Measurements from ENCODE around the gene CSDE1. TPM values are rescaled to one million over a fixed set of nuclear protein-coding genes. Genes with fewer than 3 reads are reported as not detected.
"Not testable (repeated sequence)": the region's sequence is repeated elsewhere in the genome, so short reads cannot be mapped to it uniquely, and the experiment has no call there.

CSDE1 gene
- total RNA-seq (2012; rRNA removed): 338 and 400 TPM in 2 replicates

DNA sequence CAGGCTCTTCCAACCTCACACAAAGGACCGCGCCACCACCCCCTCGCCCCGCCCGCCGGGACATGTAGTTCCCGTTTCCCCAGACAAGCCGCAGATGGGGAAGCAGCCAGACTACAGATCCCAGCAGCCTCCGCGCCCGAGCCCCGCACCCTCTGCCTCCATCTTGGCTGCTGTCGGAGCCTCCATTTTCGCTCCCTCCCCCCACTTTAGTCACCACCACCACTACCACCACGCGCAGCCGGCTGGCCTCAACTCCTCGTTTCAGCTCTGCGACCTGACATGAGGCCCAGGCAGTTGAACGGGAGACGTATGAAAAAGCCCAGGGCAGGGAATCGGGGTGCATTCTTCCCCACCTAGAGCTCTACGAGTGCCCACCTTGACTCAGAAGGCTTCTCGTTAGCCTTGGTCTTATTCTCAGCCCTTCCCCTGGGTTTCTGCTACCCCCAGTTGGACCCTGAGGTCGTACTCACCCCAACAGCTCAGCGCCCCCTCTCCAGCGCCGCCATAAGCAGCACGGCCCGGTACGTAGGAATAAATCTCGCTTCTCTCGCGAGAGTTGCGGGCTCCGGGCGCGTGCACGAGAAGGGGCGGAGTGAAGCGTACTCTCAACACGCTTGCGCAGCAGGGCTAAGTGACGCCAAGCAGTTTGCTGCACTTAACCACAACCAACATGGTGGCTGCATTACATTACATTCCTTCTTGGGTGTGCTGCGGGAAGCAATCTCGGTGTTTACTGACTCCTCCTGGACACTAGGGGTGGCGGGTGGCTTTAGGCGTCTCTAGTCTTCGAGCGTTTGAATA lies at the start of gene CSDE1:
CSDE1 (minus strand) TSS at position 530 of the 801 bp plus-strand sequence. CDS start 18,094 bp downstream, outside the sequence.
- Histone ChIP-seq H3K27me3 (ENCODE audit: control insufficient read depth, insufficient read depth, low read length) (no peaks in the 10 kb centered on the region), H3K9ac (ENCODE audit: low read depth, low read length) (peak within 1 kb of the TSS; percentile 98), H3K9me3 (replicated peaks; ENCODE audit: low read length) (no peaks in the 10 kb centered on the region), H3K36me3 (ENCODE audit: insufficient read depth, low read length) (no peaks in the 10 kb centered on the region), H3K4me1 (ENCODE audit: control insufficient read depth, insufficient read depth, low read length) (peaks cover 29% of the 10 kb centered on the region), H3K4me3 (ENCODE audit: low read length) (peak within 1 kb of the TSS; percentile 93), H3K4me2 (ENCODE audit: low read length) (peak within 1 kb of the TSS; percentile 81)

DNA sequence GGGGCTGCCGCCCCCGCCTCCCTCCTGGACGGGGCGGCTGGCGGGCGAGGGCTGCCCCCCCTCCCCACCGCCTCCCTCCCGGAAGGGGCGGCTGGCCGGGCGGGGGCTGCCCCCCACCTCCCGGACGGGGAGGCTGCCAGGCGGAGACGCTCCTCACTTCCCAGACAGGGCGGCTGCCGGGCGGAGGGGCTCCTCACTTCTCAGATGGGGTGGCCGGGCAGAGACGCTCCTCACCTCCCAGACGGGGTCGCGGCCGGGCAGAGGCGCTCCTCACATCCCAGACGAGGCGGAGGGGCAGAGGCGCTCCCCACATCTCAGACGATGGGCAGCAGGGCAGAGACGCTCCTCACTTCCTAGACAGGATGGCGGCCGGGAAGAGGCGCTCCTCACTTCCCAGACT lies 46.7 kb upstream of the CSDE1 start:
- H3K4me2 ChIP-seq (ENCODE audit: low read length); H3K9ac ChIP-seq (ENCODE audit: low read depth, low read length); H3K4me3 ChIP-seq (ENCODE audit: low read length); H3K9me3 ChIP-seq (replicated peaks; ENCODE audit: low read length); H3K27me3 ChIP-seq (ENCODE audit: control insufficient read depth, insufficient read depth, low read length); H3K4me1 ChIP-seq (ENCODE audit: control insufficient read depth, insufficient read depth, low read length); H3K36me3 ChIP-seq (ENCODE audit: insufficient read depth, low read length): not testable (repeated sequence)

DNA sequence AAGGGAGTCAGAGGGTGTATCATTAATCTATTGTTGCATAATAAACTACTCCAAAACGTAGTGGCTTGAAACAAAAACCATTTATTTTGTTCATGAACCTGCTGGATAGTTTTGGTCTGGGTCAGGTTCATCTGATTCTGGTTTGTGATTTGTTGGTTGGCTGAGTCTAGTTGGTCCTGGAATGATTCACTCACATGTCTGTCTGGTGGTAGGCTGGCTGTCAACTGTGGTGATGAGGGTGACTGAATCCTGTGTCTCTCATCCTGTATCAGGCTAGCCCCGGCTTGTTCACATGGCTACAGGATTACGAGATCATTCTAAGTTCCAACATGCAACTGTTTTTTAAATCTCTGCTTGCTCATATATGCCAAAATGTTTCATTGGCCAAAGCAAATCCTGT lies 45.2 kb upstream of the CSDE1 start:
- Histone ChIP-seq H3K27me3 (ENCODE audit: control insufficient read depth, insufficient read depth, low read length) (peaks cover 16% of the 10 kb centered on the region), H3K4me2 (ENCODE audit: low read length) (no peak overlapping the region), H3K36me3 (ENCODE audit: insufficient read depth, low read length) (no peaks in the 10 kb centered on the region), H3K4me1 (ENCODE audit: control insufficient read depth, insufficient read depth, low read length) (no peaks in the 10 kb centered on the region), H3K9me3 (replicated peaks; ENCODE audit: low read length) (no peaks in the 10 kb centered on the region), H3K4me3 (ENCODE audit: low read length) (no peak overlapping the region), H3K9ac (ENCODE audit: low read depth, low read length) (no peak overlapping the region)

DNA sequence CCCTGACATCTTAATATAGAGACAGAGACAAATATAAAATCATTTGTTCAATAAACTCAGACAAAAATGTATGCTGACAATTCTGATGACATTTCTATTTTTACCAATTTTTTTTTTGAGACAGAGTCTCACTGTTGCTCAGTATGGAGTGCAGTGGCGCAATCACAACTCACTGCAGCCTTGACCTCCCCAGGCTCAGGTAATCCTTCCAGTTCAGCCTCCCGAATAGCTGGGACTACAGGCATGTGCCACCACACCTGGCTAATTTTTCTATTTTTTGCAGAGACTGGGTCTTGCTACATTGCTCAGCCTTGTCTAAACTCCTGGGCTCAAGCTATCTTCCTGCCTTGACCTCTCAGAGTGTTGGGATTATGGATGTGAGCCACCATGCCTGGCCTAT lies 36.3 kb upstream of the CSDE1 start:
- Histone ChIP-seq H3K4me3 (ENCODE audit: low read length) (no peak overlapping the region), H3K9ac (ENCODE audit: low read depth, low read length) (no peak overlapping the region), H3K27me3 (ENCODE audit: control insufficient read depth, insufficient read depth, low read length) (peaks cover 36% of the 10 kb centered on the region), H3K36me3 (ENCODE audit: insufficient read depth, low read length) (no peaks in the 10 kb centered on the region), H3K9me3 (replicated peaks; ENCODE audit: low read length) (no peaks in the 10 kb centered on the region), H3K4me2 (ENCODE audit: low read length) (no peak overlapping the region), H3K4me1 (ENCODE audit: control insufficient read depth, insufficient read depth, low read length) (no peaks in the 10 kb centered on the region)

DNA sequence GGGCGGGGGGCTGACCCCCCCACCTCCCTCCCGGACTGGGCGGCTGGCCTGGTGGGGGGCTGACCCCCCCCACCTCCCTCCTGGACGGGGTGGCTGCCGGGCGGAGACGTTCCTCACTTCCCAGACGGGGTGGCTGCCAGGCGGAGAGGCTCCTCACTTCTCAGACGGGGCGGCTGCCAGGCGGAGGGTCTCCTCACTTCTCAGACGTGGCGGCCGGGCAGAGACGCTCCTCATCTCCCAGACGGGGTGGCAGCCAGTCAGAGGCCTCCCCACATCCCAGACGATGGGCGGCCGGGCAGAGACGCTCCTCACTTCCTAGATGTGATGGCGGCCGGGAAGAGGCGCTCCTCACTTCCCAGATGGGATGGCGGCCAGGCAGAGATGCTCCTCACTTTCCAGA lies 32.8 kb upstream of the CSDE1 start:
- not testable (repeated sequence) for H3K4me3 ChIP-seq (ENCODE audit: low read length); H3K4me2 ChIP-seq (ENCODE audit: low read length); H3K9me3 ChIP-seq (replicated peaks; ENCODE audit: low read length); H3K4me1 ChIP-seq (ENCODE audit: control insufficient read depth, insufficient read depth, low read length); H3K9ac ChIP-seq (ENCODE audit: low read depth, low read length); H3K36me3 ChIP-seq (ENCODE audit: insufficient read depth, low read length)
- H3K27me3 ChIP-seq (ENCODE audit: control insufficient read depth, insufficient read depth, low read length): peaks cover 14% of the 10 kb centered on the region

DNA sequence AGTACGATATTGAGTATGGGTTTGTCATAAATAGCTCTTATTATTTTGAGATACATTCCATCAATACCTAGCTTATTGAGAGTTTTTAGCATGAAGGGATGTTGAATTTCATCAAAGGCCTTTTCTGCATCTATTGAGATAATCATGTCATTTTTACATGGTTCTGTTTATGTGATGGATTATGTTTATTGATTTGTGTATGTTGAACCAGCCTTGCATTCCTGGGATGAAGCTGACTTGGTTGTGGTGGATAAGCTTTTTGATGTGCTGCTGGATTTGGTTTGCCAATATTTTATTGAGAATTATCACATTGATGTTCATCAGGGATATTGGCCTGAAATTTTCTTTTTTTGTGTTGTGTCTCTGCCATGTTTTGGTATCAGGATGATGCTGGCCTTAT lies 28.7 kb upstream of the CSDE1 start:
- H3K4me2 ChIP-seq (ENCODE audit: low read length); H3K27me3 ChIP-seq (ENCODE audit: control insufficient read depth, insufficient read depth, low read length); H3K9me3 ChIP-seq (replicated peaks; ENCODE audit: low read length); H3K4me3 ChIP-seq (ENCODE audit: low read length); H3K9ac ChIP-seq (ENCODE audit: low read depth, low read length); H3K4me1 ChIP-seq (ENCODE audit: control insufficient read depth, insufficient read depth, low read length); H3K36me3 ChIP-seq (ENCODE audit: insufficient read depth, low read length): not testable (repeated sequence)

DNA sequence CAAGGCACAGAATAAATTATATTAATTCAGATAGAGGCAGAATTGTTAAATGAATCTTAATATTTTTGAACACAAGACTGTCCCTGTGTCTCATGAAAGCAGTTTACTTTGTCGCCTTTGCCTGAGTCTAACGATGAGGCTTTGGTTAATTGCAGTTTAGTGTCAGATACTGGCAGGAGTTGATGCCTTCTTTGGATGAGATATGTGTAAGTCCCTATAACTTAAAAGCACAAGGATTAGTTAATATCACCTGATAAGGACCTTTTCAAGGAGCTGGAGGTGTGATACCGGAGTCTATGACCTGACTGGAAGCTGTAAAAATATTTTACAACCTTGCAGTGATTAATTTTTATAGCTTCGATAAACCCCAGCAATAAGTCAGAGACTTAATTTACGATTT lies 24.7 kb upstream of the CSDE1 start:
- no peak overlapping the region for H3K4me3 ChIP-seq (ENCODE audit: low read length)
- no peaks in the 10 kb centered on the region for H3K27me3 ChIP-seq (ENCODE audit: control insufficient read depth, insufficient read depth, low read length)
- H3K9ac ChIP-seq (ENCODE audit: low read depth, low read length): no peak overlapping the region
- H3K9me3 ChIP-seq (replicated peaks; ENCODE audit: low read length): no peaks in the 10 kb centered on the region
- peaks cover 4% of the 10 kb centered on the region for H3K4me1 ChIP-seq (ENCODE audit: control insufficient read depth, insufficient read depth, low read length)
- H3K4me2 ChIP-seq (ENCODE audit: low read length): no peak overlapping the region
- H3K36me3 ChIP-seq (ENCODE audit: insufficient read depth, low read length): peaks cover 9% of the 10 kb centered on the region

DNA sequence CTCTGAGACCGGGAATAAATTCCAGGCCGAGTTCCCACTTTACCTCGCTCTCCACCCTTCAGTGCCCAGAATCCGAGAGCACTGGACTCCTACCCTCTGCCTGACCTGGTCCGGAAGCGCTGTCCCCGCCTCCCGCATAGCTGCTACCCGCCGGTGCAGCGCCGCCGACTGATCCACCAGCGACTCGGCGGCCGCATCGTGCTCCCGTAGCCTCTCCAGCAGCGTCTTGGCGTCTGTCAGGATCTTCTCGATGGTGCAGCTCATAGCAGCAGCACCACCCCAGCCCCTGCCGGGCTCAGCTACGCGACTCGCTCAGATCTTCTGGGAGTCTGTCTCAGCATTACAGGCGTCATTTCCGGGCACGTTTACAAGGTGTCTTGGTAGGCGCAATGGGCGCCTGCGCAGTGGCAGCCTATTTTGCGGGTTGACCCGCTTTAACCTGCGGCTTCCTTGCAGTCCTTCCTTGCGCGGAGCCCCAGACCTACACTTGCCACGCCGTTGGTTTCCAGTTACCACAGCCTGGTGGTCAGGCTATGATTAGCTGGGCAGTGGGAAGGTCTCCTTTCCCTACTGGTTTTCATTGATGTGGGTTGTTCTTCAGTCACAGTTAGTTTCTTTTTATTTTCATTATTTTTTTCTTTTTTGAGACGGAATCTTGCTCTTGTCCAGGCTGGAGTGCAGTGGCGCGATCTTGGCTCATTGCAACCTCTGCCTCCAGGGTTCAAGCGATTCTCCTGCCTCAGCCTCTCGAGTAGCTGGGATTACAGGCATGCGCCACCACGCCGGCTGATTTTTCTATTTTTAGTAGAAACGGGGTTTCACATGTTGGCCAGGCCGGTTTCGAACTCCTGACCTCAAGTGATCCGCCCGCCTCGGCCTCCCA lies 22.8 kb upstream of the CSDE1 start, which contains the start of gene SIKE1:
SIKE1 (minus strand) TSS at position 342 of the 883 bp plus-strand sequence; CDS start at position 264, 78 bp downstream.
- Histone ChIP-seq H3K9me3 (replicated peaks; ENCODE audit: low read length) (no peaks in the 10 kb centered on the region), H3K4me2 (ENCODE audit: low read length) (peak within 1 kb of the TSS; percentile 89), H3K4me3 (ENCODE audit: low read length) (peak within 1 kb of the TSS; percentile 92), H3K4me1 (ENCODE audit: control insufficient read depth, insufficient read depth, low read length) (peaks cover 4% of the 10 kb centered on the region), H3K27me3 (ENCODE audit: control insufficient read depth, insufficient read depth, low read length) (no peaks in the 10 kb centered on the region), H3K9ac (ENCODE audit: low read depth, low read length) (peak within 1 kb of the TSS; percentile 86), H3K36me3 (ENCODE audit: insufficient read depth, low read length) (peaks cover 12% of the 10 kb centered on the region)

DNA sequence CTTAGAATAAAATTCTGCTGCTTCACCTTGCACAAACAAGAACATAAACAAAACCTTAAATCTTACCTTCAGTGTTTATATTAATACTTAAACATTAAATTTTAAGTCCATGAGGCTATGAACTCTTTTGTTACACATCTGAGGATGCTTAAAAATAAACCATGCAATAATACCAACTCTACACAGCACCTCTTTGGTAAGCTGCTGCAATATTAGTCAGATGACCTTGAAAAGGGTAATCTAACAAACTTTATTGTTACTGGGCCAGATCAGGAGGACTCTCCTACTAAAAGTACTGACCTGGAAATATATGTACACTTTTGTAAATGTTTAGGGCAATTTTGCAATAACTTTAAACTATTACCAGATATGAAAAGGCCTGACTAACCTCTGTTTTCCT lies 21.9 kb upstream of the CSDE1 start:
- Histone ChIP-seq H3K4me3 (ENCODE audit: low read length) (peak overlapping the region; percentile 92), H3K27me3 (ENCODE audit: control insufficient read depth, insufficient read depth, low read length) (no peaks in the 10 kb centered on the region), H3K4me2 (ENCODE audit: low read length) (peak overlapping the region; percentile 89), H3K4me1 (ENCODE audit: control insufficient read depth, insufficient read depth, low read length) (peaks cover 4% of the 10 kb centered on the region), H3K9ac (ENCODE audit: low read depth, low read length) (peak overlapping the region; percentile 86), H3K36me3 (ENCODE audit: insufficient read depth, low read length) (peaks cover 20% of the 10 kb centered on the region), H3K9me3 (replicated peaks; ENCODE audit: low read length) (no peaks in the 10 kb centered on the region)

DNA sequence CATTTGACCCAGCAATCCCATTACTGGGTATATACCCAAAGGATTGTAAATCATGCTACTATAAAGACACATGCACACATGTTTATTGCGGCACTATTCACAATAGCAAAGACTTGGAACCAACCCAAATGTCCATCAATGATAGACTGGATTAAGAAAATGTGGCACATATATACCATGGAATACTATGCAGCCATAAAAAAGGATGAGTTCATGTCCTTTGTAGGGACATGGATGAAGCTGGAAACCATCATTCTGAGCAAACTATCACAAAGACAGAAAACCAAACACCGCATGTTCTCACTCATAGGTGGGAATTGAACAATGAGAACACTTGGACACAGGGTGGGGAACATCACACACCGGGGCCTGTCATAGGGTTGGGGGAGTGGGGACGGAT lies 18.9 kb upstream of the CSDE1 start:
- not testable (repeated sequence) for H3K9me3 ChIP-seq (replicated peaks; ENCODE audit: low read length); H3K4me1 ChIP-seq (ENCODE audit: control insufficient read depth, insufficient read depth, low read length); H3K4me3 ChIP-seq (ENCODE audit: low read length); H3K27me3 ChIP-seq (ENCODE audit: control insufficient read depth, insufficient read depth, low read length); H3K4me2 ChIP-seq (ENCODE audit: low read length); H3K9ac ChIP-seq (ENCODE audit: low read depth, low read length)
- H3K36me3 ChIP-seq (ENCODE audit: insufficient read depth, low read length): peaks cover 40% of the 10 kb centered on the region

DNA sequence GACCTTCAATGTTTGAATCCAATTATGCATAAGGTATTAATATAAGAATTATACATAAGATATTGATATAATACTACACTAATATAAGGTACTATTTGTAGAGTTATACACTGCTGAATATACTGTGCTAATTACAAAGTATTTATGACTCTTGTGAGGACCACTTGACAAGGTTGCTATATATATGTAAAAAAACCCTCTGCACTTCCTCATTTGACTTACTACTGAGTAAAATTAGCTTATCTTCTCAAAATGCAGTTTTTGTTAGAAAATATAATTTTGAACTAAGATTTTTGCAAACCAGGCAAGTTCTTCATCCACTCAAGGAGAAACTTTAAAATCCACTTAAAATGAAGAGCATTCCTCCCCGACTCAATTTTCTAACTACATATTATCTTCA lies 14.2 kb upstream of the CSDE1 start:
- Histone ChIP-seq H3K36me3 (ENCODE audit: insufficient read depth, low read length) (peaks cover 31% of the 10 kb centered on the region), H3K27me3 (ENCODE audit: control insufficient read depth, insufficient read depth, low read length) (no peaks in the 10 kb centered on the region), H3K4me3 (ENCODE audit: low read length) (no peak overlapping the region), H3K4me1 (ENCODE audit: control insufficient read depth, insufficient read depth, low read length) (no peaks in the 10 kb centered on the region), H3K9me3 (replicated peaks; ENCODE audit: low read length) (no peaks in the 10 kb centered on the region), H3K9ac (ENCODE audit: low read depth, low read length) (no peak overlapping the region), H3K4me2 (ENCODE audit: low read length) (no peak overlapping the region)

All from skeletal muscle satellite cell (primary cell).